Prostate gland (tissue), 2 donors: Measurements from ENCODE around the gene LRRC4C. TPM values are rescaled to one million over a fixed set of nuclear protein-coding genes. Genes with fewer than 3 reads are reported as not detected.

Experiments used
- DNase-seq: peaks from one replicate; pipeline ENCODE4 v3.0.0-alpha.2; 2019; ENCODE audit warnings: low spot score
- H3K27ac ChIP-seq, 2 donors: fragments of 200-600 bp; sonication (generic); 2 replicates each; pipeline ENCODE4 v1.5.1; 2017 to 2019
- H3K27me3 ChIP-seq: fragments of 200-600 bp; sonication (generic); replicated peaks from 2 replicates; pipeline ENCODE4 v1.5.1; 2019; ENCODE audit not compliant: insufficient read depth
- H3K36me3 ChIP-seq, 2 donors: fragments of 200-600 bp; sonication (generic); 1 replicate in 1 of 2; 2 replicates in 1 of 2; pipeline versions ENCODE4 v1.5.1 to v1.8.1; 2017 to 2019
- H3K4me1 ChIP-seq: fragments of 200-600 bp; sonication (generic); replicated peaks from 2 replicates; pipeline ENCODE4 v1.5.1; 2019
- H3K4me3 ChIP-seq, 2 donors: fragments of 200-600 bp; sonication (generic); 2 replicates each; pipeline ENCODE4 v1.5.1; 2017 to 2019
- H3K9me3 ChIP-seq: fragments of 200-600 bp; sonication (generic); 2 replicates; pipeline ENCODE4 v1.5.1; 2017
- CTCF ChIP-seq, 4 experiments: fragments of 200-600 bp in 2 of 4; fragments of 450-650 bp in 2 of 4; sonication (generic) in 2 of 4; IDR thresholded peaks; 1 replicate in 3 of 4; 2 replicates in 1 of 4; pipeline ENCODE4 v1.5.1; 2016 to 2019; ENCODE audit warnings: antibody characterized with exemption in 4 of 4, mild to moderate bottlenecking in 2 of 4, moderate library complexity in 2 of 4
- POLR2A ChIP-seq: fragments of 450-650 bp; IDR thresholded peaks from one replicate; pipeline ENCODE4 v1.6.1; 2016; ENCODE audit warnings: antibody characterized with exemption, mild to moderate bottlenecking
- POLR2AphosphoS5 ChIP-seq: sonication (generic); formaldehyde crosslinking; IDR thresholded peaks from one replicate; pipeline ENCODE4 v1.6.1; 2017; ENCODE audit warnings: antibody characterized with exemption
- WGBS: methylation state at CpG from one replicate; pipeline ENCODE4 v1.1.5; 2018; 5-methylcytosine and 5-hydroxymethylcytosine counted together
- intact Hi-C: fragments of 100-400 bp; cut with DNase I; formaldehyde crosslinking; loops from one replicate; pipeline ENCODE4 v1.14.2; 2022
- total RNA-seq, 2 donors: library from RNA; depleted of rRNA; stranded (reverse); fragments of >200 nt; gene quantifications; one replicate each; pipeline ENCODE4 v1.1.0, GENCODE V29; 2016

The LRRC4C gene
- total RNA-seq, 2 donors from 2014 or later: 0.28 TPM; not detected in 1

- Histone ChIP-seq H3K4me3 (no peak overlapping the region), H3K36me3 (no peaks in the 10 kb centered on the region), H3K9me3 (no peaks in the 10 kb centered on the region), H3K27me3 (no peaks in the 10 kb centered on the region), H3K4me1 (no peaks in the 10 kb centered on the region), H3K27ac (no peak overlapping the region)
- WGBS: 61% methylated on average over 2 of the region's 2 CpGs
- intact Hi-C loops: no loop called here
- DNase-seq: no peak
- TF ChIP-seq POLR2AphosphoS5 (no peak), POLR2A (no peak), CTCF (IDR thresholded peaks at IDR 0.05) (no peak)
Measured at GRCh38 chr11:41118521-41118920, 340.9 kb downstream of the LRRC4C start.

- 50% methylated on average over 3 of the region's 3 CpGs for WGBS
- Histone ChIP-seq H3K27ac (no peak overlapping the region), H3K4me1 (no peaks in the 10 kb centered on the region), H3K9me3 (no peaks in the 10 kb centered on the region), H3K36me3 (no peaks in the 10 kb centered on the region), H3K27me3 (no peaks in the 10 kb centered on the region), H3K4me3 (no peak overlapping the region)
- DNase-seq: no peak
- no peak for TF ChIP-seq POLR2AphosphoS5
- no peak for TF ChIP-seq POLR2A
- TF ChIP-seq CTCF (IDR thresholded peaks at IDR 0.05): no peak
- intact Hi-C loops: no loop called here
Measured at GRCh38 chr11:41116970-41117369, 342.5 kb downstream of the LRRC4C start.

- H3K27me3 ChIP-seq: no peaks in the 10 kb centered on the region
- TF ChIP-seq CTCF (IDR thresholded peaks at IDR 0.05): no peak
- no peak for TF ChIP-seq POLR2A
- no peak for TF ChIP-seq POLR2AphosphoS5
- no peaks in the 10 kb centered on the region for H3K9me3 ChIP-seq
- H3K4me3 ChIP-seq: no peak overlapping the region
- no peaks in the 10 kb centered on the region for H3K4me1 ChIP-seq
- no peak overlapping the region for H3K27ac ChIP-seq
- intact Hi-C loops: no loop called here
- H3K36me3 ChIP-seq: no peaks in the 10 kb centered on the region
- no peak for DNase-seq
Measured at GRCh38 chr11:41115066-41115465, 344.4 kb downstream of the LRRC4C start.

GRCh38 chr11:41113160-41113559 is 346.3 kb downstream of the LRRC4C start:
- DNase-seq: no peak
- 60% methylated on average over 2 of the region's 2 CpGs for WGBS
- intact Hi-C loops: no loop called here
- Histone ChIP-seq H3K36me3 (no peaks in the 10 kb centered on the region), H3K27ac (no peak overlapping the region), H3K9me3 (no peaks in the 10 kb centered on the region), H3K4me3 (no peak overlapping the region), H3K4me1 (no peaks in the 10 kb centered on the region), H3K27me3 (no peaks in the 10 kb centered on the region)
- TF ChIP-seq POLR2A (no peak), CTCF (IDR thresholded peaks at IDR 0.05) (no peak), POLR2AphosphoS5 (no peak)

- intact Hi-C loops: no loop called here
- WGBS: 76% methylated on average over 4 of the region's 4 CpGs
Measured at GRCh38 chr11:41110527-41110926, 348.9 kb downstream of the LRRC4C start.

More at GRCh38 chr11:41110527-41110926, 348.9 kb downstream of the LRRC4C start:
- no peak overlapping the region for H3K4me3 ChIP-seq
- TF ChIP-seq POLR2A: no peak
- no peak for TF ChIP-seq POLR2AphosphoS5
- no peak for TF ChIP-seq CTCF (IDR thresholded peaks at IDR 0.05)
- H3K4me1 ChIP-seq: no peaks in the 10 kb centered on the region
- H3K27me3 ChIP-seq: no peaks in the 10 kb centered on the region
- no peaks in the 10 kb centered on the region for H3K36me3 ChIP-seq
- no peak for DNase-seq
- no peaks in the 10 kb centered on the region for H3K9me3 ChIP-seq
- H3K27ac ChIP-seq: no peak overlapping the region
